Right atrium auricular region (tissue), 2 donors: Measurements from ENCODE around the gene LSM14A. TPM values are rescaled to one million over a fixed set of nuclear protein-coding genes. Genes with fewer than 3 reads are reported as not detected.
"Not testable (repeated sequence)": the region's sequence is repeated elsewhere in the genome, so short reads cannot be mapped to it uniquely, and the experiment has no call there.

ENCODE experiments used
- DNase-seq: peaks from one replicate; pipeline ENCODE4 v3.0.0-alpha.2; 2019; ENCODE audit warnings: low spot score
- H3K27ac ChIP-seq, 2 donors: fragments of 200-600 bp; sonication (generic); 1 replicate in 1 of 2; 2 replicates in 1 of 2; pipeline ENCODE4 v1.5.1; 2016 to 2019
- H3K27me3 ChIP-seq, 2 donors: fragments of 200-600 bp; sonication (generic); one replicate each; pipeline versions ENCODE4 v1.5.1 to v1.6.0; 2017 to 2019
- H3K36me3 ChIP-seq: fragments of 200-600 bp; sonication (generic); one replicate; pipeline ENCODE4 v1.5.1; 2016
- H3K4me1 ChIP-seq, 2 donors: fragments of 200-600 bp; sonication (generic); one replicate each; pipeline versions ENCODE4 v1.5.1 to v1.6.0; 2017 to 2019
- H3K4me3 ChIP-seq, 2 donors: fragments of 200-600 bp; sonication (generic); 1 replicate in 1 of 2; 2 replicates in 1 of 2; pipeline ENCODE4 v1.5.1; 2017 to 2019; ENCODE audit warnings: mild to moderate bottlenecking in 1 of 2, moderate library complexity in 1 of 2
- H3K9me3 ChIP-seq, 2 donors: fragments of 200-600 bp; sonication (generic); one replicate each; pipeline ENCODE4 v1.5.1; 2019
- total RNA-seq, 2 donors: library from RNA; depleted of rRNA; stranded (reverse); fragments of >200 nt; gene quantifications; one replicate each; pipeline ENCODE4 v1.1.0, GENCODE V29; 2016
- TF ChIP-seq, protein P1 (sequence below), 2 donors: fragments of 200-600 bp; sonication (generic); IDR thresholded peaks; one replicate each; pipeline ENCODE4 v1.5.1; 2019; ENCODE audit warnings: antibody characterized with exemption in 2 of 2

Gene LSM14A
- total RNA-seq, 2 donors from 2014 or later: 60.3 to 80.2 TPM

- no peak for DNase-seq
- no peak overlapping the region for H3K4me3 ChIP-seq
- TF ChIP-seq, protein P1, sequence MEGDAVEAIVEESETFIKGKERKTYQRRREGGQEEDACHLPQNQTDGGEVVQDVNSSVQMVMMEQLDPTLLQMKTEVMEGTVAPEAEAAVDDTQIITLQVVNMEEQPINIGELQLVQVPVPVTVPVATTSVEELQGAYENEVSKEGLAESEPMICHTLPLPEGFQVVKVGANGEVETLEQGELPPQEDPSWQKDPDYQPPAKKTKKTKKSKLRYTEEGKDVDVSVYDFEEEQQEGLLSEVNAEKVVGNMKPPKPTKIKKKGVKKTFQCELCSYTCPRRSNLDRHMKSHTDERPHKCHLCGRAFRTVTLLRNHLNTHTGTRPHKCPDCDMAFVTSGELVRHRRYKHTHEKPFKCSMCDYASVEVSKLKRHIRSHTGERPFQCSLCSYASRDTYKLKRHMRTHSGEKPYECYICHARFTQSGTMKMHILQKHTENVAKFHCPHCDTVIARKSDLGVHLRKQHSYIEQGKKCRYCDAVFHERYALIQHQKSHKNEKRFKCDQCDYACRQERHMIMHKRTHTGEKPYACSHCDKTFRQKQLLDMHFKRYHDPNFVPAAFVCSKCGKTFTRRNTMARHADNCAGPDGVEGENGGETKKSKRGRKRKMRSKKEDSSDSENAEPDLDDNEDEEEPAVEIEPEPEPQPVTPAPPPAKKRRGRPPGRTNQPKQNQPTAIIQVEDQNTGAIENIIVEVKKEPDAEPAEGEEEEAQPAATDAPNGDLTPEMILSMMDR (IDR thresholded peaks at IDR 0.05): no peak
- H3K9me3 ChIP-seq: no peaks in the 10 kb centered on the region
- H3K4me1 ChIP-seq: peaks cover 0 to 10% of the 10 kb centered on the region in 2 donors
- no peak overlapping the region for H3K27ac ChIP-seq
- no peaks in the 10 kb centered on the region for H3K36me3 ChIP-seq
- no peaks in the 10 kb centered on the region for H3K27me3 ChIP-seq
These were observed 74.0 kb downstream of the LSM14A start for GRCh38 chr19:34246340-34246739.

DNA sequence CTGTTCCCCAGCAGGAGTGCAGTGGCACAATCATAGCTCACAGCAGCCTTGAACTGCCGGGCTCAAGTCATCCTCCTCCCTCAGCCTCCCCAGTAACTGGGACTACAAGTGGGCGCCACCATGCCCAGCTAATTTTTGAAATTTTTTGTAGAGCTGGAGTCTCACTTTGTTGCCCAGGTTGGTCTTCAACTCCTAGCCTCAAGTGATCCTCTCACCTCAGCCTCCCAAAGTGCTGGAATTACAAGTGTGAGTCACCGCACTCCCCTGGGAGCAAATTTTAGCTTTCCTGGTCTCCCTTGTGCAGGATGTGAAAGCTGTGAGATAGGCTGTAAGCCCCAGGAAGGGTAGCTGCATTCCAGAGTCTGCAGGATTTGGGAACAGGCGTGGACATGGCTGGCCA, 76.6 kb downstream of the LSM14A start:
- no peaks in the 10 kb centered on the region for H3K9me3 ChIP-seq
- TF ChIP-seq, protein P1 (IDR thresholded peaks at IDR 0.05): no peak
- H3K4me3 ChIP-seq: no peak overlapping the region
- DNase-seq: no peak
- H3K36me3 ChIP-seq: no peaks in the 10 kb centered on the region
- no peaks in the 10 kb centered on the region for H3K27me3 ChIP-seq
- no peak overlapping the region for H3K27ac ChIP-seq
- peaks cover 0 to 8% of the 10 kb centered on the region in 2 donors for H3K4me1 ChIP-seq

GRCh38 chr19:34253167-34253566, 80.9 kb downstream of the LSM14A start:
- H3K36me3 ChIP-seq, H3K4me3 ChIP-seq, H3K9me3 ChIP-seq, H3K27me3 ChIP-seq, DNase-seq, H3K27ac ChIP-seq: not testable (repeated sequence)
- H3K4me1 ChIP-seq: peaks cover 0 to 31% of the 10 kb centered on the region in 2 donors

DNA sequence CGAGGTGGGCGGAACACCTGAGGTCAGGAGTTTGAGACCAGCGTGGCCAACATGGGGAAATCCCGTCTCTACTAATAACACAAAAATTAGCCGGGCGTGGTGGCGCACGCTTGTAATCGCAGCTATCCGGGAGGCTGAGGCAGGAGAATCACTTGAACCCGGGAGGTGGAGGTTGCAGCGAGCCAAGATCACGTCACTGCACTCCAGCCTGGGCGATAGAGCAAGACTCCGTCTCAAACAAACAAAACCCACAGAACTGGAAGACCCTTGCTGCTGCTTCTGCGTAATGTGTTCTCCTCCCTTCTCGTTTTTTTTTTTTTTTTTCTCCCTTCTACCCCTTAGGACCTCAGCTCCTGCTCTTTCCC, 81.4 kb downstream of the LSM14A start:
- Histone ChIP-seq H3K4me3 (peak overlapping the region; percentile 96 to 97), H3K4me1 (peaks cover 0 to 31% of the 10 kb centered on the region in 2 donors), H3K27ac (peak overlapping the region; percentile 96 to 98)
- not testable (repeated sequence) for DNase-seq, H3K9me3 ChIP-seq, H3K27me3 ChIP-seq, H3K36me3 ChIP-seq

- no peaks in the 10 kb centered on the region for H3K36me3 ChIP-seq
- H3K4me3 ChIP-seq: peak within 1 kb of the TSS; percentile 96 to 97
- no peaks in the 10 kb centered on the region for H3K9me3 ChIP-seq
- TF ChIP-seq, protein P1 (IDR thresholded peaks at IDR 0.05): no peak
- H3K27me3 ChIP-seq: no peaks in the 10 kb centered on the region
- H3K4me1 ChIP-seq: peaks cover 0 to 32% of the 10 kb centered on the region in 2 donors
- DNase-seq: peak; percentile 79
- H3K27ac ChIP-seq: peak within 1 kb of the TSS; percentile 96 to 98
These were observed 81.9 kb downstream of the LSM14A start, which contains the start of gene GARRE1 for GRCh38 chr19:34254046-34254697. TSS of gene GARRE1 (plus strand) at chr19:34254554. CDS start at chr19:34300474, 45,920 bp downstream.

DNA sequence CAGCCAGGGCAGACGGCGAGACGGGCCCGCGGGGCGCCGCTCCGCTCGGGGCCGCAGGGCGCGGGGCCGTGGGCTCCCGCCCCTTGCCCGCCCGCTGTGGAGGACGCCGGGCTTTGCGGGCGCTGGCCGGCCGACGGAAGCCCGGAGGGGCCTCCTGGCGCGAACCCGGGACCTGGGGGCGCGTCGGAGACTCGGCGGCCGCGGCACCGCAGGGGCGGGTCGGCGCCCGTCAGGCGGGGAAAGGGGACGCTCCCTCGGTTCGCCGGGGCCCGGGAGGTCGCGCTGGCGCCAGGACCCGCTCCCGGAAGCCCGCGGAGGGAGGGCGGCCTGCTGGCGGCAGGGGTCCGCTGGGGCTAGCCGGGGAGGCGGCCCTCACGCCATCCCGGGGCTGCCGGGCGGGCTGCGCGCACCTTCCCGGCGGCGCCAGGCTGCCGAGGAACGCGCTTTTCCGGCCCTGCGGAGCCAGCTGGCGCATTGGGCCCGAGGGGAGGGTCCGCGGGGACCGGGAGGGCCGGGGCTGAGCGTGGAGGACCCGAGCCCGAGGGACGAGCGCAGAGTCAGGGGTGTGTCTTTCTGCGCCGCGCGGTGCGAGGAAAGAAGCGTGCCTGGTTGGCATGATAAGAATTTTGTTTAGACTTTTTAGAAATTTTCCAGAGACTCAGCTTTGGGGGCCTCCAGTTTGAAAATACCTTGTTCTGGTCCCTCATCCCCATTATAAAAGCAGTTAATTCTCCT, 82.6 kb downstream of the LSM14A start:
- Histone ChIP-seq H3K27me3 (no peaks in the 10 kb centered on the region), H3K9me3 (no peaks in the 10 kb centered on the region), H3K4me1 (peaks cover 0 to 38% of the 10 kb centered on the region in 2 donors), H3K27ac (peak overlapping the region; percentile 88 to 90), H3K36me3 (no peaks in the 10 kb centered on the region), H3K4me3 (peak overlapping the region; percentile 96 to 97)
- no peak for DNase-seq
- TF ChIP-seq, protein P1 (IDR thresholded peaks at IDR 0.05): no peak
